SU-DHL-6 (cell line): ENCODE measurements around the gene MAP1LC3B2.

Source experiments
- H2AFZ ChIP-seq: fragments of 200-600 bp; sonication (generic); 2 replicates; pipeline ENCODE4 v1.6.1; 2014; ENCODE audit warnings: low read depth, mild to moderate bottlenecking, moderate library complexity, mixed read lengths, antibody characterized with exemption, low read length; ENCODE audit not compliant: severe bottlenecking
- H3F3A ChIP-seq: fragments of 200-600 bp; shearing (Covaris generic); 2 replicates; pipeline ENCODE4 v1.6.0; 2016; ENCODE audit warnings: antibody characterized with exemption, mild to moderate bottlenecking; ENCODE audit not compliant: insufficient read depth
- H3K27ac ChIP-seq: fragments of 200-600 bp; sonication (generic); 2 replicates; pipeline ENCODE4 v1.5.1; 2016; ENCODE audit warnings: low read depth, mild to moderate bottlenecking, low read length, moderate library complexity, mixed read lengths
- H3K27me3 ChIP-seq: fragments of 200-600 bp; sonication (generic), shearing (Covaris generic); 2 replicates; pipeline ENCODE4 v1.6.0; 2014; ENCODE audit warnings: mild to moderate bottlenecking, low read length
- H3K36me3 ChIP-seq: fragments of 200-600 bp; sonication (generic); 2 replicates; pipeline ENCODE4 v1.6.1; 2014; ENCODE audit warnings: mild to moderate bottlenecking, low read length, mixed read lengths
- H3K4me2 ChIP-seq: fragments of 300-600, 200-600 bp; shearing (Covaris generic), sonication (generic); 2 replicates; pipeline ENCODE4 v1.6.0; 2014; ENCODE audit warnings: low read length, low read depth, mild to moderate bottlenecking; ENCODE audit not compliant: poor library complexity, severe bottlenecking
- H3K4me3 ChIP-seq: fragments of 200-600 bp; sonication (generic); 2 replicates; pipeline ENCODE4 v1.5.1; 2014; ENCODE audit warnings: antibody characterized with exemption, low read length, mild to moderate bottlenecking, mixed read lengths; ENCODE audit not compliant: insufficient read depth, poor library complexity, severe bottlenecking
- H3K79me2 ChIP-seq: fragments of 200-600 bp; sonication (generic); 2 replicates; pipeline ENCODE4 v1.6.1; 2014; ENCODE audit warnings: mild to moderate bottlenecking, low read length, moderate library complexity; ENCODE audit not compliant: insufficient read depth
- H3K9ac ChIP-seq: fragments of 200-600 bp; sonication (generic); 2 replicates; pipeline ENCODE4 v1.7.0; 2014; ENCODE audit warnings: mild to moderate bottlenecking, low read length
- H3K9me2 ChIP-seq: fragments of 200-600 bp; sonication (generic); replicated peaks from 2 replicates; pipeline ENCODE4 v1.6.1; 2014; ENCODE audit warnings: low read length; ENCODE audit not compliant: insufficient read depth
- H3K9me3 ChIP-seq: fragments of 200-600 bp; sonication (generic); 2 replicates; pipeline ENCODE4 v1.6.1; 2014; ENCODE audit warnings: low read length, mixed read lengths; ENCODE audit not compliant: insufficient read depth
- H4K20me1 ChIP-seq: fragments of 200-600 bp; sonication (generic); 2 replicates; pipeline ENCODE4 v1.6.1; 2014; ENCODE audit warnings: low read depth, mild to moderate bottlenecking, antibody characterized with exemption, low read length, moderate library complexity, mixed read lengths
- EZH2phosphoT487 ChIP-seq: fragments of 200-600 bp; sonication (generic), shearing (Covaris generic); conservative IDR thresholded peaks from 2 replicates; pipeline ENCODE4 v1.6.1; 2018; ENCODE audit warnings: mild to moderate bottlenecking, antibody characterized with exemption, low read length, moderate library complexity, mixed read lengths
- TF ChIP-seq, protein P1 (sequence below): fragments of 200-600 bp; sonication (generic); IDR thresholded peaks from one replicate; pipeline ENCODE4 v1.5.1; 2017; ENCODE audit warnings: antibody characterized with exemption, mild to moderate bottlenecking, low read length, moderate library complexity; ENCODE audit not compliant: insufficient read depth, poor library complexity, severe bottlenecking

MAP1LC3B2 gene

DNA sequence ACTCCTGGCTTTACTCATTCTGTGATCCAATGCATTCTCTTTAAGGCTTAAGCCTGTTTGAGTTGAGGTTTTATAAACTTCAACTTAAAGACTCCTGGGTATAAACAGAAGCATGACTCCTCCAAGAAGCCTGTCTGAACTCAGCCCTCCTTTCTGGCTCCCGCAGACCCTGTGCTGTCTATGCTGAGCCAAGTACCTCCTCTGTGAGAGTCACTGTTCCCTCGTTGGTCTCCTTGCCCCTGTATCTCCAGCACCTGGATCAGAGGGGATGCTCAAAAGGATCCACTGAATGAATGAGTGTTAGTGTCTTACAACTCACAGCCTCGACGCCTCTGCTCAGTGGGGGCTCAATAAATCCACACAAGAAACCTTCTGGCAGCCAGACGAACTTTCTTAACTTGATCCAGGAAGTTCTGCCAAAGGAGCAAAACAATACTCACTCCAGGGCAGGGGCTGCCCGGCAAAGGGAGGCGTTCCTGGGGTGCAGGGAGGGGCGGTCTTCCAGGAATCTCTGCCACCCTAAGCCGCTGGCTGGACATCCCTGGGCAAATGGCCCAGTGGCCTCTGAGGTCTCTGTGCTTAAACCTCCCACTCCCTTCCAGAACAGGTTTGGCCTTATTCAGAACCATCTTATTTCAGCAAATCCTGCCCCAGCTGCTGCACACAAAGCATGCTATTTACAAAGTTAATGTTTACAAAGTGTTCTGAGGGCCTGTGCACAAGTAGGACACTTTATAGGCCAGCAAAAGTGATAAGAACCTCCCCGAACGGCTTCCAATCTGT is 32.9 kb downstream of the MAP1LC3B2 start:
- no peak overlapping the region for H2AFZ ChIP-seq
- no peaks in the 10 kb centered on the region for H3K9me2 ChIP-seq
- TF ChIP-seq, protein P1, sequence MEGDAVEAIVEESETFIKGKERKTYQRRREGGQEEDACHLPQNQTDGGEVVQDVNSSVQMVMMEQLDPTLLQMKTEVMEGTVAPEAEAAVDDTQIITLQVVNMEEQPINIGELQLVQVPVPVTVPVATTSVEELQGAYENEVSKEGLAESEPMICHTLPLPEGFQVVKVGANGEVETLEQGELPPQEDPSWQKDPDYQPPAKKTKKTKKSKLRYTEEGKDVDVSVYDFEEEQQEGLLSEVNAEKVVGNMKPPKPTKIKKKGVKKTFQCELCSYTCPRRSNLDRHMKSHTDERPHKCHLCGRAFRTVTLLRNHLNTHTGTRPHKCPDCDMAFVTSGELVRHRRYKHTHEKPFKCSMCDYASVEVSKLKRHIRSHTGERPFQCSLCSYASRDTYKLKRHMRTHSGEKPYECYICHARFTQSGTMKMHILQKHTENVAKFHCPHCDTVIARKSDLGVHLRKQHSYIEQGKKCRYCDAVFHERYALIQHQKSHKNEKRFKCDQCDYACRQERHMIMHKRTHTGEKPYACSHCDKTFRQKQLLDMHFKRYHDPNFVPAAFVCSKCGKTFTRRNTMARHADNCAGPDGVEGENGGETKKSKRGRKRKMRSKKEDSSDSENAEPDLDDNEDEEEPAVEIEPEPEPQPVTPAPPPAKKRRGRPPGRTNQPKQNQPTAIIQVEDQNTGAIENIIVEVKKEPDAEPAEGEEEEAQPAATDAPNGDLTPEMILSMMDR = no peak
- no peak for TF ChIP-seq EZH2phosphoT487
- H4K20me1 ChIP-seq = no peaks in the 10 kb centered on the region
- no peaks in the 10 kb centered on the region for H3K36me3 ChIP-seq
- H3F3A ChIP-seq = no peaks in the 10 kb centered on the region
- no peaks in the 10 kb centered on the region for H3K27me3 ChIP-seq
- no peaks in the 10 kb centered on the region for H3K9me3 ChIP-seq
- H3K4me3 ChIP-seq = no peak overlapping the region
- no peaks in the 10 kb centered on the region for H3K79me2 ChIP-seq
- no peak overlapping the region for H3K27ac ChIP-seq
- no peak overlapping the region for H3K4me2 ChIP-seq
- H3K9ac ChIP-seq = no peak overlapping the region

DNA sequence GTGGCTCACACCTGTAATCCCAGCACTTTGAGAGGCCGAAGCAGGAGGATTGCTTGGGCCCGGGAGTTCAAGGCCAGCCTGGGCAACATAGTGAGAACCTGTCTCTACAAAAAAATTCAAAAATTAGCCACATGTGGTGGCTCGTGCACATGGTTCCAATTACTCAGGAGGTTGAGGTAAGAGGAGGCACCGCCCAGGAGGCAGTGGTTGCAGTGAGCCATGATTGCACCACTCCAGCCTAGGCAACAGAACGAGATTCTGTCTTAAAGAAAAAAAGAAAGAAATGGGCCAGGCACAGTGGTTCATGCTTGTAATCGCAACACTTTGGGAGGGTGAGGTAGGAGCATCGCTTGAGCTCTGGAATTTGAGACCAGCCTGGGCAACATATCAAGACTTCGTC is 33.5 kb downstream of the MAP1LC3B2 start:
- H3K4me3 ChIP-seq = no peak overlapping the region
- no peaks in the 10 kb centered on the region for H3K27me3 ChIP-seq
- H3K4me2 ChIP-seq = no peak overlapping the region
- no peaks in the 10 kb centered on the region for H3K36me3 ChIP-seq
- H3K9ac ChIP-seq = no peak overlapping the region
- no peaks in the 10 kb centered on the region for H4K20me1 ChIP-seq
- H3K9me3 ChIP-seq = no peaks in the 10 kb centered on the region
- no peaks in the 10 kb centered on the region for H3K9me2 ChIP-seq
- TF ChIP-seq EZH2phosphoT487 = no peak
- TF ChIP-seq, protein P1 = no peak
- no peak overlapping the region for H2AFZ ChIP-seq
- H3F3A ChIP-seq = no peaks in the 10 kb centered on the region
- no peaks in the 10 kb centered on the region for H3K79me2 ChIP-seq
- no peak overlapping the region for H3K27ac ChIP-seq

DNA sequence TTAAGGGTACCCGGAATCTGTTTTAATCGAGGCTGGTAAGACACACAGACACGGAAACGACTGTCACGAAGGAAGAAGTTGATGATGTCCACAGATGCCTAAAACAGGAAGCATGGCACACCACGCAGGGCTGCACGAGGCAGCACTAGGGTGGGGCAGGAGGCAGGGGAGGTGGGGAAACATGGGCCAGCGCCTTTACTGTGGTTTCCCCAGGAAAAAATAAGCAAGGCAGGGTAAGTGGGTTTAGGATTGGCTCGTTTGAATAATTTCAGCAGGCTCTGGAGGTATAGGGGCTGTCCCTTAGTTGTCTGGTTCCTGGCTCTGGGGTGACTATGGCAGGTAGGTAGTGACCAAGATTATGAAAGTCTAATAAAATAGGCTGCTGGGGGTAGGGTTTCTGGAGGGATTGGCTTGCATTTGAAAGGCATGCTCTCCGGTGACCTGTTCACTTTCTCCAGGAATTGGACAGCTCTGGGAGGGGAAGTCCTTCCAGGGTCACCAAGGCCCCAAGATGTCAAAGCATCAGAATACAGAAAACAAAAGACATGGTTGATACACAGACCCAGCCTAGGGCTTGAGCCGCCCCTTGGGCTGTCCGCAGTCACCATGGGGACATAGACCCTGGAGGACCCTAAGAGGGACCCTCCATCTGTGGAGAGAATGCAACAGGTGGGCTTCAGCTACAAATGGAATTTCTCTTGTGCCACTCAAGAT is 35.3 kb downstream of the MAP1LC3B2 start:
- no peak overlapping the region for H2AFZ ChIP-seq
- H3K27ac ChIP-seq = no peak overlapping the region
- no peak for TF ChIP-seq EZH2phosphoT487
- TF ChIP-seq, protein P1 = no peak
- no peaks in the 10 kb centered on the region for H3K79me2 ChIP-seq
- H3K4me2 ChIP-seq = no peak overlapping the region
- no peaks in the 10 kb centered on the region for H3K9me3 ChIP-seq
- H3K4me3 ChIP-seq = no peak overlapping the region
- no peaks in the 10 kb centered on the region for H4K20me1 ChIP-seq
- no peaks in the 10 kb centered on the region for H3K27me3 ChIP-seq
- H3K36me3 ChIP-seq = no peaks in the 10 kb centered on the region
- no peaks in the 10 kb centered on the region for H3F3A ChIP-seq
- no peak overlapping the region for H3K9ac ChIP-seq
- H3K9me2 ChIP-seq = no peaks in the 10 kb centered on the region
